Measurements from ENCODE around the gene TBXT. TPM values are rescaled to one million over a fixed set of nuclear protein-coding genes. Genes with fewer than 3 reads are reported as not detected.
"Not testable (repeated sequence)": the region's sequence is repeated elsewhere in the genome, so short reads cannot be mapped to it uniquely, and the experiment has no call there.

Gene TBXT
- total RNA-seq, 1 donor from 2014 or later: not detected

GRCh38 chr6:166194914-166195859 lies 27.5 kb upstream of the TBXT start:
- DNase-seq (ENCODE audit: low read depth) (no peak), FAIRE-seq (no peak)
- Histone ChIP-seq H3K36me3 (ENCODE audit: control insufficient read depth, insufficient read depth, low read length) (no peaks in the 10 kb centered on the region), H3K27me3 (ENCODE audit: control insufficient read depth, insufficient read depth, low read length) (no peaks in the 10 kb centered on the region), H3K4me3 (ENCODE audit: low read depth, low read length) (no peak overlapping the region)
- no peak for TF ChIP-seq CTCF (IDR thresholded peaks at IDR 0.05; ENCODE audit: insufficient read depth, low read length, severe bottlenecking)

DNA sequence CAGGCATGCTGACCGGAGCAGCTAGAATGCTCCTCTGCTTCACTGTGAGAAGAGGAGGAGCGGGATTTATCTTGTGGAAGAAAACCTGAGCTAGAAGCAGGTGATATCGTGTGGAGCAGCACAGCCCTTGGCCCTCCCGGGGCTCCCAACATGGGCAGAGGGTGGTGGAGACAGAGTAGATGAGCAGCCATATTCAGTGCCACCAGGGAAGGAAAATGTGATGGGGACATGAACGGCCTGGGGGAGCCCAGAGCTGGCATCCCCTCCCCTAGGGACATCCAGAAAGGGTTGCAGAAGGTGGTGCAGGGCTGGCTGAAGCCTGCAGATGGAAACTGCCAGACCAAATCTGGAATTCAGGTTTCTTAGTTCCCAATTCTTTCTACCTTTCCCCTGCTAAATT lies 24.9 kb upstream of the TBXT start:
- Histone ChIP-seq H3K36me3 (ENCODE audit: control insufficient read depth, insufficient read depth, low read length) (no peaks in the 10 kb centered on the region), H3K27me3 (ENCODE audit: control insufficient read depth, insufficient read depth, low read length) (no peaks in the 10 kb centered on the region), H3K4me3 (ENCODE audit: low read depth, low read length) (no peak overlapping the region)
- TF ChIP-seq CTCF (IDR thresholded peaks at IDR 0.05; ENCODE audit: insufficient read depth, low read length, severe bottlenecking): no peak
- DNase-seq (ENCODE audit: low read depth): no peak
- no peak for FAIRE-seq

DNA sequence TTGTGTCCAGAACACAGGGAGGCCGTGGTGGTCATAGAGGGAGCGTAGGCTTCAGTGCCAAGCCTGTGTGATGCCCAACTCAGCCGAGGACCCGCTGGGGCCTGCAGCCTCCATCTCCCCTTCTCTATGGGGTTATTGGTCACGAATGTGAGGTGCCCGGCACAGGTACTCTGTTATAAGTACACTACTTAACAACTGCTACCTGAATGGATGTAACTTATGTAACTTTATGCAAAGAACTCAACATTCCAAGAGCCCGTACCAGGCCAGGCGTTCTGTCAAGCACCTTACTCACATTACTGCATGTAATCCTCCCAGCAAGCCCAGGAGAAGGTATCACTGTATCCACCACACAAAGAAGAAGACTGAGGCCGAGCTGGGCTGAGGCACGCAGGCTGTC lies 24.5 kb upstream of the TBXT start:
- FAIRE-seq (no peak), DNase-seq (ENCODE audit: low read depth) (no peak)
- Histone ChIP-seq H3K4me3 (ENCODE audit: low read depth, low read length) (no peak overlapping the region), H3K36me3 (ENCODE audit: control insufficient read depth, insufficient read depth, low read length) (no peaks in the 10 kb centered on the region), H3K27me3 (ENCODE audit: control insufficient read depth, insufficient read depth, low read length) (no peaks in the 10 kb centered on the region)
- no peak for TF ChIP-seq CTCF (IDR thresholded peaks at IDR 0.05; ENCODE audit: insufficient read depth, low read length, severe bottlenecking)

GRCh38 chr6:166179704-166180103 lies 12.1 kb upstream of the TBXT start:
- no peak for DNase-seq (ENCODE audit: low read depth)
- Histone ChIP-seq H3K36me3 (ENCODE audit: control insufficient read depth, insufficient read depth, low read length) (no peaks in the 10 kb centered on the region), H3K27me3 (ENCODE audit: control insufficient read depth, insufficient read depth, low read length) (no peaks in the 10 kb centered on the region), H3K4me3 (ENCODE audit: low read depth, low read length) (no peak overlapping the region)
- TF ChIP-seq CTCF (IDR thresholded peaks at IDR 0.05; ENCODE audit: insufficient read depth, low read length, severe bottlenecking): no peak
- no peak for FAIRE-seq

- H3K27me3 ChIP-seq (ENCODE audit: control insufficient read depth, insufficient read depth, low read length): no peaks in the 10 kb centered on the region
- TF ChIP-seq CTCF (IDR thresholded peaks at IDR 0.05; ENCODE audit: insufficient read depth, low read length, severe bottlenecking): no peak
- FAIRE-seq: no peak
Measured at GRCh38 chr6:166176106-166176505, 8.5 kb upstream of the TBXT start.

DNA sequence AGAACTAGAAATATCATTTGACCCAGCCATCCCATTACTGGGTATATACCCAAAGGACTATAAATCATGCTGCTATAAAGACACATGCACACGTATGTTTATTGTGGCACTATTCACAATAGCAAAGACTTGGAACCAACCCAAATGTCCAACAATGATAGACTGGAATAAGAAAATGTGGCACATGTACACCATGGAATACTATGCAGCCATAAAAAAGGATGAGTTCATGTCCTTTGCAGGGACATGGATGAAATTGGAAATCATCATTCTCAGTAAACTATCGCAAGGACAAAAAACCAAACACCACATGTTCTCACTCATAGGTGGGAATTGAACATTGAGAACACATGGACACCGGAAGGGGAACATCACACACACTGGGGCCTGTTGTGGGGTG lies 7.4 kb upstream of the TBXT start:
- H3K36me3 ChIP-seq (ENCODE audit: control insufficient read depth, insufficient read depth, low read length); H3K27me3 ChIP-seq (ENCODE audit: control insufficient read depth, insufficient read depth, low read length); FAIRE-seq; H3K4me3 ChIP-seq (ENCODE audit: low read depth, low read length); DNase-seq (ENCODE audit: low read depth): not testable (repeated sequence)

More at GRCh38 chr6:166176106-166176505, 8.5 kb upstream of the TBXT start:
- H3K36me3 ChIP-seq (ENCODE audit: control insufficient read depth, insufficient read depth, low read length): no peaks in the 10 kb centered on the region
- no peak overlapping the region for H3K4me3 ChIP-seq (ENCODE audit: low read depth, low read length)
- DNase-seq (ENCODE audit: low read depth): no peak

All from bronchial epithelial cell (primary cell).